GM12878 (cell line): ENCODE measurements around the gene RALB. TPM values are rescaled to one million over a fixed set of nuclear protein-coding genes. Genes with fewer than 3 reads are reported as not detected.
A peak's percentile ranks its signal among the peaks of the same experiment; 100 is the strongest.

Source experiments
- ATAC-seq: fragments of 200-7000 bp; cut with Tn5 transposase; 3 replicates; pipeline ENCODE4 v1.9.1; 2020; ENCODE audit warnings: mild to moderate bottlenecking, moderate library complexity
- BruUV-seq: library from RNA; stranded (reverse); fragments of 400-500 nt; replicated peaks from 2 replicates; lab custom pipeline; 2021; lab: Mats Ljungman, UMichigan
- CTCF ChIA-PET: fragments of 300-600 bp; sonication (Branson Sonifier 250); formaldehyde crosslinking; extraction: SDS; loops from one replicate; lab custom pipeline; 2021; ENCODE audit warnings: inconsistent platforms; lab: Yijun Ruan, JAX
- POLR2A ChIA-PET: fragments of 350-600 bp; formaldehyde crosslinking; extraction: SDS; loops from one replicate; lab custom pipeline; 2021; ENCODE audit warnings: inconsistent platforms; lab: Charles Lee
- RAD21 ChIA-PET: fragments of 300-600 bp; sonication (Branson Sonifier 250); formaldehyde crosslinking; loops from one replicate; lab custom pipeline; 2023; ENCODE audit warnings: antibody characterized with exemption; ENCODE audit not compliant: unreplicated experiment; lab: Charles Lee
- SMC1A ChIA-PET: fragments of 300-600 bp; sonication (Branson Sonifier 250); formaldehyde crosslinking; loops from one replicate; lab custom pipeline; 2023; ENCODE audit not compliant: unreplicated experiment, uncharacterized antibody; lab: Charles Lee
- DNase-seq: peaks from one replicate; pipeline ENCODE4 v3.0.0-alpha.2; 2011; ENCODE audit warnings: low read depth, low spot score
- FAIRE-seq: peaks from 3 replicates; lab custom pipeline; 2011; peaks lifted over from hg19 to GRCh38; lab: Jason Lieb, UNC
- H2AFZ ChIP-seq: 2 replicates; pipeline ENCODE4 v1.6.0; 2011; ENCODE audit warnings: low read depth, low read length, control low read depth; ENCODE audit not compliant: control insufficient read depth
- H3K27ac ChIP-seq: 2 replicates; pipeline ENCODE4 v1.5.1; 2011; ENCODE audit warnings: control low read depth; ENCODE audit not compliant: control insufficient read depth, insufficient read depth
- H3K27me3 ChIP-seq, 2 experiments: replicated peaks in 1 of 2; 2 replicates each; pipeline versions ENCODE4 v1.6.0 to v1.6.1; 2011; ENCODE audit warnings: low read length in 1 of 2; ENCODE audit not compliant: control insufficient read depth in 2 of 2, insufficient read depth in 2 of 2
- H3K36me3 ChIP-seq, 2 experiments: 2 replicates each; pipeline ENCODE4 v1.5.1; 2011; ENCODE audit warnings: low read length in 1 of 2; ENCODE audit not compliant: control insufficient read depth in 2 of 2, insufficient read depth in 2 of 2
- H3K4me1 ChIP-seq: 2 replicates; pipeline ENCODE4 v1.6.1; 2011; ENCODE audit warnings: mild to moderate bottlenecking, low read length, moderate library complexity, mixed read lengths; ENCODE audit not compliant: control insufficient read depth, insufficient read depth
- H3K4me2 ChIP-seq: 2 replicates; pipeline ENCODE4 v1.6.0; 2011; ENCODE audit warnings: control low read depth; ENCODE audit not compliant: control insufficient read depth, insufficient read depth
- H3K4me3 ChIP-seq: fragments of 200-600 bp; sonication (generic); 2 replicates; pipeline ENCODE4 v1.5.1; 2016
- H3K79me2 ChIP-seq: 2 replicates; pipeline ENCODE4 v1.6.0; 2011; ENCODE audit warnings: low read length; ENCODE audit not compliant: control insufficient read depth, insufficient read depth
- H3K9ac ChIP-seq: 2 replicates; pipeline ENCODE4 v1.8.0; 2011; ENCODE audit warnings: low read length, control low read depth, mixed read lengths; ENCODE audit not compliant: control insufficient read depth, insufficient read depth
- H3K9me3 ChIP-seq: replicated peaks from 3 replicates; pipeline ENCODE4 v1.5.1; 2011; ENCODE audit warnings: mild to moderate bottlenecking, low read length; ENCODE audit not compliant: control insufficient read depth, insufficient read depth
- H4K20me1 ChIP-seq: 2 replicates; pipeline ENCODE4 v1.6.0; 2011; ENCODE audit not compliant: control insufficient read depth, insufficient read depth
- DPF2 ChIP-seq: fragments of 450-650 bp; IDR thresholded peaks from 2 replicates; pipeline ENCODE4 v1.6.1; 2017; ENCODE audit warnings: mild to moderate bottlenecking
- IKZF1 ChIP-seq: fragments of 450-650 bp; conservative IDR thresholded peaks from 2 replicates; pipeline ENCODE4 v1.6.1; 2017; ENCODE audit warnings: antibody characterized with exemption, mild to moderate bottlenecking
- NR2F1 ChIP-seq: fragments of 450-650 bp; conservative IDR thresholded peaks from 2 replicates; pipeline ENCODE4 v1.6.1; 2017; ENCODE audit warnings: mild to moderate bottlenecking
- SIN3A ChIP-seq: IDR thresholded peaks from 2 replicates; pipeline ENCODE4 v1.6.1; 2012; ENCODE audit warnings: low read depth, low read length, improper control_type of control experiment
- WGBS: methylation state at CpG from one replicate; pipeline ENCODE4 v1.1.6; 2016; ENCODE audit warnings: low lambda C conversion rate; ENCODE audit not compliant: insufficient replicate concordance, insufficient coverage; ENCODE audit errors: missing lambda C conversion rate; 5-methylcytosine and 5-hydroxymethylcytosine counted together
- in situ Hi-C: fragments of 300-500 bp; cut with MboI; formaldehyde crosslinking; loops from 9 replicates; pipeline ENCODE4 v1.14.3; 2018; ENCODE audit warnings: mixed read lengths
- intact Hi-C: fragments of 100-400 bp; cut with micrococcal nuclease; formaldehyde crosslinking; loops from one replicate; pipeline ENCODE4 v1.14.2; 2022; ENCODE audit not compliant: unreplicated experiment
- polyA plus RNA-seq, 11 experiments: library from polyadenylated mRNA; depleted of rRNA in 4 of 11; unstranded in 6 of 11; stranded (reverse) in 5 of 11; fragments of >200 nt; fragmentation: Nextera tagmentation in 4 of 11; fragmentation: Illumina TruSeq in 1 of 11; extraction: Ambion mirVana in 4 of 11; extraction: Trizol in 1 of 11; gene quantifications; 1 replicate in 1 of 11; 2 replicates in 10 of 11; pipeline versions ENCODE4 v1.2.1 to v1.2.3, GENCODE V29; 2011 to 2016; ENCODE audit warnings: inconsistent platforms in 2 of 11, missing spikeins in 2 of 11, low read depth in 1 of 11
- total RNA-seq, 4 experiments: library from RNA; depleted of rRNA in 3 of 4; stranded (reverse); fragments of >200 nt in 3 of 4; fragmentation: Illumina TruSeq in 1 of 4; extraction: Trizol in 1 of 4; gene quantifications; 2 replicates each; pipeline versions ENCODE4 v1.2.1 to v1.2.3, GENCODE V29; 2013 to 2021

The RALB gene
- total and polyA plus RNA-seq, 10 of the 15 experiments (the other 5 are each of a cell fraction or from before 2014, with no cell fraction given): 8.3 to 54.0 (median 24.2) TPM

DNA sequence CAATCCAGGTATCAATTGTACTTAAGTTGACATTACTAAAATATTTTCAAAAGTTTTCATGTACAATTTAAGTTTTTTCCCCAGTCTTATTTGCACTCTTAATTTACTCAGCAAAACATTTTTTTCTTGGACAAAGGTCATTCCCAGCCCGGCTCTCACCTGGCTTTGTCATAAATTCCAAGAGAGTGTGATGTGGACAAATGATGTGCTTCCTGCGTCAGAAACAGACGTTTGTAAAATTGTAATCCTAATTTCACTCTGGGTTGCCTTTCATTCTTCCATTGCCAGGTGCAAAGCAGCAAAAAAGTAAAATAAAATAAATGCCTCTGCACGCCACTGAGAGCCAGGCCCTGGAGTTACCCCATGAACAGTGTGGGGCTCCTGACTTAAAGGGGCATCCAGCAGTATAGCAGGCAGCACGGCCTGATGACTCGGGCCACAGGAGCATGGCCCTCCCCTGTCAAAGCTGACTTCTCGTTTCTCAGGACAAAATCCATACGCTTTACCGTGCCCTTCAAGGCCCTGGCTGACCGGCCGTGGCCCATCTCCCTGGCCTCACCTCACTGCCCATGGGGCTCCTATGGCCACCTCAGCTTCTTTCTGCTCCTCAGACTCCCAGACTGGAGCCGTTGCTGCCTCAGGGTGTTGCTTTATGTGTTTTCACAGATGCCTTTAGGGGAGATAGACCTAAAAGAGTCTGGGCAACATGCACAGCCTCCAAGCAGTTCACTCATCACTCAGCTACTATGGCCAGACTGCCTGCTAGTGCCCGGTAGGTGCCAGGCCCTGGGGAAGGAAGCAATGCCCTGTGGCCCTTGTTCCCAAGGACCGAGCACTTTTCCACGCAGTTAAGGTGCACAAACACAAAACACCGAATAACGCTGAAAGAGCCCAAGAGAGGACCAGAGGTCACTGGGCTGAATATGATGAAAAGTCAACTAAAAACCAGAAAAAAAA is 21.9 kb upstream of the RALB start:
- no peak for FAIRE-seq
- Histone ChIP-seq H4K20me1 (no peaks in the 10 kb centered on the region), H3K4me2 (peak overlapping the region; percentile 81), H3K4me3 (peak overlapping the region; percentile 89), H3K9me3 (no peaks in the 10 kb centered on the region), H3K36me3 (no peaks in the 10 kb centered on the region), H2AFZ (peak overlapping the region; percentile 6), H3K79me2 (peaks cover 36% of the 10 kb centered on the region), H3K9ac (peak overlapping the region; percentile 85), H3K4me1 (peaks cover 18% of the 10 kb centered on the region), H3K27me3 (no peaks in the 10 kb centered on the region), H3K27ac (peak overlapping the region; percentile 97)
- intact Hi-C loops: loop anchor here (2.0 to 5.0 kb wide), 4 partner anchors 22 to 473 kb away; partner anchors contain the start of genes PTPN4 and RALB
- ChIA-PET SMC1A (interaction anchor here (0.7 to 7.3 kb wide), 12 partner anchors 8 to 81 kb away, joined by 3 to 106 read pairs (median 9); partner anchors contain the start of genes RALB and TMEM185B), RAD21 (interaction anchor here (1.3 to 4.7 kb wide), 9 partner anchors 7 to 81 kb away, joined by 4 to 64 read pairs (median 8); partner anchors contain the start of genes RALB and TMEM185B), POLR2A (interaction anchor here (0.6 to 4.2 kb wide), 13 partner anchors 8 to 552 kb away, joined by 3 to 22 read pairs (median 4); partner anchors contain the start of genes RALB, TMEM177 and TMEM185B), CTCF (interaction anchor here (0.8 to 6.0 kb wide), 10 partner anchors 10 to 81 kb away, joined by 3 to 52 read pairs (median 6); partner anchors contain the start of gene RALB)
- WGBS: 2% methylated on average over 17 of the region's 17 CpGs
- TF ChIP-seq IKZF1 (0 out of 2 replicates have a peak, but pooled peaks have one; percentile 12), NR2F1 (no peak), DPF2 (no peak), SIN3A (0 out of 2 replicates have a peak, but pooled peaks have one; percentile 36)
- in situ Hi-C loops: no loop called here
- no TSS peak for BruUV-seq
- peak; percentile 61 for ATAC-seq
- no peak for DNase-seq
